KMS-11 (cell line): ENCODE data around the gene STK4.

Source experiments
- H2AFZ ChIP-seq: fragments of 200-600 bp; sonication (generic); 2 replicates; pipeline ENCODE4 v1.6.1; 2016; ENCODE audit warnings: antibody characterized with exemption, mixed run types, low read depth
- H3K27ac ChIP-seq: fragments of 200-600 bp; sonication (generic); 2 replicates; pipeline ENCODE4 v1.6.1; 2016; ENCODE audit warnings: mild to moderate bottlenecking, mixed run types
- H3K27me3 ChIP-seq: fragments of 200-600 bp; sonication (generic); 2 replicates; pipeline ENCODE4 v1.6.1; 2017; ENCODE audit warnings: mild to moderate bottlenecking, low read depth, mixed run types, moderate library complexity; ENCODE audit not compliant: insufficient read depth
- H3K36me3 ChIP-seq: fragments of 200-600 bp; sonication (generic); 2 replicates; pipeline ENCODE4 v1.6.1; 2017; ENCODE audit warnings: mild to moderate bottlenecking, mixed run types; ENCODE audit not compliant: insufficient read depth
- H3K4me1 ChIP-seq: fragments of 200-600 bp; sonication (generic); 2 replicates; pipeline ENCODE4 v1.6.1; 2016; ENCODE audit warnings: mild to moderate bottlenecking, low read depth, mixed run types; ENCODE audit not compliant: poor library complexity, severe bottlenecking
- H3K4me2 ChIP-seq: fragments of 200-600 bp; sonication (generic); 2 replicates; pipeline ENCODE4 v1.7.0; 2016; ENCODE audit warnings: mild to moderate bottlenecking, mixed run types
- H3K4me3 ChIP-seq: fragments of 200-600 bp; sonication (generic); IDR thresholded peaks from 2 replicates; pipeline ENCODE4 v1.6.1; 2017; ENCODE audit warnings: low read depth, low read length, mixed read lengths; ENCODE audit not compliant: insufficient read depth
- H3K79me2 ChIP-seq: fragments of 200-600 bp; sonication (generic); 2 replicates; pipeline ENCODE4 v1.6.1; 2016; ENCODE audit warnings: low read depth, mixed run types; ENCODE audit not compliant: insufficient read depth
- H3K9ac ChIP-seq: fragments of 200-600 bp; sonication (generic); 2 replicates; pipeline ENCODE4 v1.6.1; 2016; ENCODE audit warnings: mild to moderate bottlenecking, mixed run types
- H4K20me1 ChIP-seq: fragments of 200-600 bp; sonication (generic); 2 replicates; pipeline ENCODE4 v1.6.1; 2016; ENCODE audit warnings: mild to moderate bottlenecking, mixed run types; ENCODE audit not compliant: insufficient read depth
- CTCF ChIP-seq: fragments of 200-600 bp; sonication (generic); conservative IDR thresholded peaks from 2 replicates; pipeline ENCODE4 v1.6.1; 2017; ENCODE audit warnings: low read depth, mild to moderate bottlenecking, antibody characterized with exemption, low read length, moderate library complexity, mixed read lengths

The STK4 gene

GRCh38 chr20:44966030-44966961, at the start of gene STK4:
TSS of gene STK4 (plus strand) at chr20:44966512. CDS start at chr20:44966569, 57 bp downstream.
- Histone ChIP-seq H2AFZ (peak within 1 kb of the TSS; percentile 96), H3K36me3 (no peaks in the 10 kb centered on the region), H3K27me3 (no peaks in the 10 kb centered on the region), H3K79me2 (peaks cover 45% of the 10 kb centered on the region), H3K4me1 (peaks cover 87% of the 10 kb centered on the region), H4K20me1 (no peaks in the 10 kb centered on the region), H3K4me2 (peak within 1 kb of the TSS; percentile 96), H3K9ac (peak within 1 kb of the TSS; percentile 54), H3K4me3 (peak within 1 kb of the TSS; percentile 68), H3K27ac (peak within 1 kb of the TSS; percentile 51)
- peak; percentile 51 for TF ChIP-seq CTCF

DNA sequence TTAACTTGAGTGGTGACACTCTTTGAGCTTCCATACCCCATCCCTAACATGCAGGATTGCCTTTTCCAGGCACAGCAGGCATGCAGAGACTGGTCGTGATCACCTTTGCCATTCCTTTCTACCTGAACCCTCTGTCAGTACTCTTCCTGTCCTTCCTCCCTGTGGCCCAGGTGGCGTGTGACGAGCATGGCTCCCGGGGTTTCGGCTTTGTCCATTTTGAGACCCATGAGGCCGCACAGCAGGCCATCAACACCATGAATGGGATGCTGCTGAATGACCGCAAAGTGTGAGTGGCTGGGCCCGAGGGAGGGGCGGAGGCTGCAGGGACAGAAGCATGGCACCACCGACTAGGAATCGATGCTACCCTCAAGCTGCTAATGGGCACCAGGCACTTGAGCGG, 49.7 kb upstream of the STK4 start:
- Histone ChIP-seq H3K36me3 (no peaks in the 10 kb centered on the region), H3K79me2 (no peaks in the 10 kb centered on the region), H2AFZ (no peak overlapping the region)

GRCh38 chr20:44917399-44917798, 48.9 kb upstream of the STK4 start:
- H3K36me3 ChIP-seq = no peaks in the 10 kb centered on the region
- no peaks in the 10 kb centered on the region for H3K79me2 ChIP-seq
- no peak overlapping the region for H3K4me2 ChIP-seq
- H3K27ac ChIP-seq = no peak overlapping the region
- H2AFZ ChIP-seq = no peak overlapping the region
- H3K4me3 ChIP-seq = no peak overlapping the region
- H4K20me1 ChIP-seq = no peaks in the 10 kb centered on the region
- H3K4me1 ChIP-seq = no peaks in the 10 kb centered on the region
- H3K9ac ChIP-seq = no peak overlapping the region
- no peaks in the 10 kb centered on the region for H3K27me3 ChIP-seq
- TF ChIP-seq CTCF = no peak

More for the DNA sequence above, 49.7 kb upstream of the STK4 start:
- Histone ChIP-seq H3K27ac (no peak overlapping the region), H3K4me2 (no peak overlapping the region), H3K9ac (no peak overlapping the region), H3K4me1 (no peaks in the 10 kb centered on the region), H4K20me1 (no peaks in the 10 kb centered on the region), H3K4me3 (no peak overlapping the region), H3K27me3 (no peaks in the 10 kb centered on the region)
- TF ChIP-seq CTCF = no peak

DNA sequence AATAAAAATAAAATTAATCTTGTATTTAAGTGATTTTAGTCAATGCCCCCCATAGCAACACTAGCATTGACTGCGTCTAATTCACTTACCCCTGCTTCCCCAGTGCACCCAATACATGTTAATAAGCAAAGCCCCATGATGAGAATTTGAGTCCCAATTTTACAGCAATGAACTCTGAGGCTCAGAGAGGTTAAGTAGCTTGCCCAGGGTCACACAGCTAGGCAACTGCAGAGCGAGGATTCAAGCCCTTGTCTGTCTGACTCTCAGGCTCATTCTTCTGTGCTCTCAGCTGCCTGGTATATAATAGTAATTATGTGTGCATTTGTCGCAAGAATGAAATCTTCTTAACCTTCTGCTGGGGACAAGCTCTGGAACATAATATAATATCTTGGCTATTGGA, 48.0 kb upstream of the STK4 start:
- H3K4me1 ChIP-seq = no peaks in the 10 kb centered on the region
- H3K27ac ChIP-seq = no peak overlapping the region
- no peaks in the 10 kb centered on the region for H4K20me1 ChIP-seq
- no peak overlapping the region for H3K9ac ChIP-seq
- H3K79me2 ChIP-seq = no peaks in the 10 kb centered on the region
- H3K4me3 ChIP-seq = no peak overlapping the region
- H2AFZ ChIP-seq = no peak overlapping the region
- no peaks in the 10 kb centered on the region for H3K36me3 ChIP-seq
- H3K4me2 ChIP-seq = no peak overlapping the region
- no peaks in the 10 kb centered on the region for H3K27me3 ChIP-seq
- TF ChIP-seq CTCF = no peak
